Measurements from ENCODE around the gene MLIP.
"Not testable (repeated sequence)": the region's sequence is repeated elsewhere in the genome, so short reads cannot be mapped to it uniquely, and the experiment has no call there.

Gene MLIP

GRCh38 chr6:54192993-54193392 is 81.8 kb downstream of the MLIP start:
- no peak overlapping the region for H3K4me3 ChIP-seq (replicated peaks in 1 of 2; ENCODE audit: low read depth in 2 of 2, low read length in 2 of 2)
- DNase-seq (ENCODE audit: low read depth in 2 of 2), result peak in 1 of 2 donors; percentile 1
- no peak for TF ChIP-seq CTCF (IDR thresholded peaks at IDR 0.05; ENCODE audit: low read depth, low read length)

- no peak overlapping the region for H3K4me3 ChIP-seq (replicated peaks in 1 of 2; ENCODE audit: low read depth in 2 of 2, low read length in 2 of 2)
These were observed 82.3 kb downstream of the MLIP start for GRCh38 chr6:54193560-54193959.

GRCh38 chr6:54194067-54194466 is 82.8 kb downstream of the MLIP start:
- H3K4me3 ChIP-seq (replicated peaks in 1 of 2; ENCODE audit: low read depth in 2 of 2, low read length in 2 of 2), result no peak overlapping the region
- TF ChIP-seq CTCF (IDR thresholded peaks at IDR 0.05; ENCODE audit: low read depth, low read length), result no peak
- peak; percentile 46 to 57 for DNase-seq (ENCODE audit: low read depth in 2 of 2)

More at GRCh38 chr6:54193560-54193959, 82.3 kb downstream of the MLIP start:
- peak in 1 of 2 donors; percentile 3 for DNase-seq (ENCODE audit: low read depth in 2 of 2)
- TF ChIP-seq CTCF (IDR thresholded peaks at IDR 0.05; ENCODE audit: low read depth, low read length), result no peak

- DNase-seq (ENCODE audit: low read depth in 2 of 2), result no peak
- TF ChIP-seq CTCF (IDR thresholded peaks at IDR 0.05; ENCODE audit: low read depth, low read length), result no peak
These were observed 84.4 kb downstream of the MLIP start for GRCh38 chr6:54195637-54196036.

GRCh38 chr6:54196905-54197304 is 85.7 kb downstream of the MLIP start:
- DNase-seq (ENCODE audit: low read depth in 2 of 2), result no peak
- H3K4me3 ChIP-seq (replicated peaks in 1 of 2; ENCODE audit: low read depth in 2 of 2, low read length in 2 of 2), result no peak overlapping the region
- no peak for TF ChIP-seq CTCF (IDR thresholded peaks at IDR 0.05; ENCODE audit: low read depth, low read length)

More at GRCh38 chr6:54195637-54196036, 84.4 kb downstream of the MLIP start:
- no peak overlapping the region for H3K4me3 ChIP-seq (replicated peaks in 1 of 2; ENCODE audit: low read depth in 2 of 2, low read length in 2 of 2)

- no peak overlapping the region for H3K4me3 ChIP-seq (replicated peaks in 1 of 2; ENCODE audit: low read depth in 2 of 2, low read length in 2 of 2)
- no peak for TF ChIP-seq CTCF (IDR thresholded peaks at IDR 0.05; ENCODE audit: low read depth, low read length)
- DNase-seq (ENCODE audit: low read depth in 2 of 2), result peak; percentile 3 to 5
These were observed 86.9 kb downstream of the MLIP start for GRCh38 chr6:54198134-54198533.

- not testable (repeated sequence) for DNase-seq (ENCODE audit: low read depth in 2 of 2)
These were observed 92.3 kb downstream of the MLIP start for GRCh38 chr6:54203474-54204035.

More at GRCh38 chr6:54203474-54204035, 92.3 kb downstream of the MLIP start:
- H3K4me3 ChIP-seq (replicated peaks in 1 of 2; ENCODE audit: low read depth in 2 of 2, low read length in 2 of 2), result not testable (repeated sequence)

Data from cardiac fibroblast (primary cell).